KMS-11 (cell line): ENCODE measurements around the gene DDX1.
A peak's percentile ranks its signal among the peaks of the same experiment; 100 is the strongest.

Source experiments
- H2AFZ ChIP-seq: fragments of 200-600 bp; sonication (generic); 2 replicates; pipeline ENCODE4 v1.6.1; 2016; ENCODE audit warnings: antibody characterized with exemption, mixed run types, low read depth
- H3K27ac ChIP-seq: fragments of 200-600 bp; sonication (generic); 2 replicates; pipeline ENCODE4 v1.6.1; 2016; ENCODE audit warnings: mild to moderate bottlenecking, mixed run types
- H3K27me3 ChIP-seq: fragments of 200-600 bp; sonication (generic); 2 replicates; pipeline ENCODE4 v1.6.1; 2017; ENCODE audit warnings: mild to moderate bottlenecking, low read depth, mixed run types, moderate library complexity; ENCODE audit not compliant: insufficient read depth
- H3K36me3 ChIP-seq: fragments of 200-600 bp; sonication (generic); 2 replicates; pipeline ENCODE4 v1.6.1; 2017; ENCODE audit warnings: mild to moderate bottlenecking, mixed run types; ENCODE audit not compliant: insufficient read depth
- H3K4me1 ChIP-seq: fragments of 200-600 bp; sonication (generic); 2 replicates; pipeline ENCODE4 v1.6.1; 2016; ENCODE audit warnings: mild to moderate bottlenecking, low read depth, mixed run types; ENCODE audit not compliant: poor library complexity, severe bottlenecking
- H3K4me2 ChIP-seq: fragments of 200-600 bp; sonication (generic); 2 replicates; pipeline ENCODE4 v1.7.0; 2016; ENCODE audit warnings: mild to moderate bottlenecking, mixed run types
- H3K4me3 ChIP-seq: fragments of 200-600 bp; sonication (generic); IDR thresholded peaks from 2 replicates; pipeline ENCODE4 v1.6.1; 2017; ENCODE audit warnings: low read depth, low read length, mixed read lengths; ENCODE audit not compliant: insufficient read depth
- H3K79me2 ChIP-seq: fragments of 200-600 bp; sonication (generic); 2 replicates; pipeline ENCODE4 v1.6.1; 2016; ENCODE audit warnings: low read depth, mixed run types; ENCODE audit not compliant: insufficient read depth
- H3K9ac ChIP-seq: fragments of 200-600 bp; sonication (generic); 2 replicates; pipeline ENCODE4 v1.6.1; 2016; ENCODE audit warnings: mild to moderate bottlenecking, mixed run types
- H4K20me1 ChIP-seq: fragments of 200-600 bp; sonication (generic); 2 replicates; pipeline ENCODE4 v1.6.1; 2016; ENCODE audit warnings: mild to moderate bottlenecking, mixed run types; ENCODE audit not compliant: insufficient read depth
- CTCF ChIP-seq: fragments of 200-600 bp; sonication (generic); conservative IDR thresholded peaks from 2 replicates; pipeline ENCODE4 v1.6.1; 2017; ENCODE audit warnings: low read depth, mild to moderate bottlenecking, antibody characterized with exemption, low read length, moderate library complexity, mixed read lengths

DDX1 gene

GRCh38 chr2:15557887-15558311 is 33.8 kb upstream of the DDX1 start:
- Histone ChIP-seq H3K4me3 (no peak overlapping the region), H3K36me3 (no peaks in the 10 kb centered on the region), H3K4me2 (no peak overlapping the region), H2AFZ (no peak overlapping the region), H3K27ac (no peak overlapping the region), H3K4me1 (peaks cover 28% of the 10 kb centered on the region), H4K20me1 (no peaks in the 10 kb centered on the region), H3K27me3 (no peaks in the 10 kb centered on the region), H3K79me2 (peaks cover 19% of the 10 kb centered on the region; the same call in 1 of the 2 replicates), H3K9ac (no peak overlapping the region)
- TF ChIP-seq CTCF = no peak

GRCh38 chr2:15559379-15560139 is 32.1 kb upstream of the DDX1 start:
- no peak overlapping the region for H3K4me3 ChIP-seq
- H3K4me2 ChIP-seq = peak overlapping the region; percentile 95
- peaks cover 23% of the 10 kb centered on the region for H3K4me1 ChIP-seq
- no peak overlapping the region for H3K27ac ChIP-seq
- H3K9ac ChIP-seq = no peak overlapping the region; the same call in 1 of the 2 replicates
- no peaks in the 10 kb centered on the region for H4K20me1 ChIP-seq
- no peaks in the 10 kb centered on the region for H3K27me3 ChIP-seq
- H3K36me3 ChIP-seq = no peaks in the 10 kb centered on the region
- peaks cover 19% of the 10 kb centered on the region; the same call in 1 of the 2 replicates for H3K79me2 ChIP-seq
- TF ChIP-seq CTCF = no peak
- no peak overlapping the region for H2AFZ ChIP-seq

GRCh38 chr2:15560140-15560987 is 31.3 kb upstream of the DDX1 start:
- Histone ChIP-seq H3K36me3 (no peaks in the 10 kb centered on the region), H3K4me1 (peaks cover 16% of the 10 kb centered on the region), H4K20me1 (no peaks in the 10 kb centered on the region), H3K4me3 (peak overlapping the region; percentile 26), H3K27ac (peak overlapping the region; percentile 9; the same call in 1 of the 2 replicates), H3K9ac (peak overlapping the region; percentile 74; the same call in 1 of the 2 replicates), H3K79me2 (peaks cover 19% of the 10 kb centered on the region; the same call in 1 of the 2 replicates), H3K27me3 (no peaks in the 10 kb centered on the region), H3K4me2 (peak overlapping the region; percentile 95), H2AFZ (peak overlapping the region; percentile 98)
- no peak for TF ChIP-seq CTCF

GRCh38 chr2:15560988-15561573 is 30.6 kb upstream of the DDX1 start, which contains the start of gene NBAS:
TSS of gene NBAS (minus strand) at chr2:15561334. CDS start at chr2:15561304, 30 bp downstream.
- Histone ChIP-seq H3K4me2 (peak within 1 kb of the TSS; percentile 95), H3K36me3 (no peaks in the 10 kb centered on the region), H3K4me3 (peak within 1 kb of the TSS; percentile 37), H3K27ac (peak within 1 kb of the TSS; percentile 14; the same call in 1 of the 2 replicates), H3K9ac (peak within 1 kb of the TSS; percentile 74), H3K79me2 (peaks cover 19% of the 10 kb centered on the region; the same call in 1 of the 2 replicates), H3K27me3 (no peaks in the 10 kb centered on the region), H3K4me1 (peaks cover 10% of the 10 kb centered on the region), H4K20me1 (no peaks in the 10 kb centered on the region), H2AFZ (peak within 1 kb of the TSS; percentile 98)
- TF ChIP-seq CTCF = no peak
